KMS-11 (cell line): ENCODE data around the gene RPS6KA5.

Experiments used
- H2AFZ ChIP-seq: fragments of 200-600 bp; sonication (generic); 2 replicates; pipeline ENCODE4 v1.6.1; 2016; ENCODE audit warnings: antibody characterized with exemption, mixed run types, low read depth
- H3K27ac ChIP-seq: fragments of 200-600 bp; sonication (generic); 2 replicates; pipeline ENCODE4 v1.6.1; 2016; ENCODE audit warnings: mild to moderate bottlenecking, mixed run types
- H3K27me3 ChIP-seq: fragments of 200-600 bp; sonication (generic); 2 replicates; pipeline ENCODE4 v1.6.1; 2017; ENCODE audit warnings: mild to moderate bottlenecking, low read depth, mixed run types, moderate library complexity; ENCODE audit not compliant: insufficient read depth
- H3K36me3 ChIP-seq: fragments of 200-600 bp; sonication (generic); 2 replicates; pipeline ENCODE4 v1.6.1; 2017; ENCODE audit warnings: mild to moderate bottlenecking, mixed run types; ENCODE audit not compliant: insufficient read depth
- H3K4me1 ChIP-seq: fragments of 200-600 bp; sonication (generic); 2 replicates; pipeline ENCODE4 v1.6.1; 2016; ENCODE audit warnings: mild to moderate bottlenecking, low read depth, mixed run types; ENCODE audit not compliant: poor library complexity, severe bottlenecking
- H3K4me2 ChIP-seq: fragments of 200-600 bp; sonication (generic); 2 replicates; pipeline ENCODE4 v1.7.0; 2016; ENCODE audit warnings: mild to moderate bottlenecking, mixed run types
- H3K4me3 ChIP-seq: fragments of 200-600 bp; sonication (generic); IDR thresholded peaks from 2 replicates; pipeline ENCODE4 v1.6.1; 2017; ENCODE audit warnings: low read depth, low read length, mixed read lengths; ENCODE audit not compliant: insufficient read depth
- H3K79me2 ChIP-seq: fragments of 200-600 bp; sonication (generic); 2 replicates; pipeline ENCODE4 v1.6.1; 2016; ENCODE audit warnings: low read depth, mixed run types; ENCODE audit not compliant: insufficient read depth
- H3K9ac ChIP-seq: fragments of 200-600 bp; sonication (generic); 2 replicates; pipeline ENCODE4 v1.6.1; 2016; ENCODE audit warnings: mild to moderate bottlenecking, mixed run types
- H4K20me1 ChIP-seq: fragments of 200-600 bp; sonication (generic); 2 replicates; pipeline ENCODE4 v1.6.1; 2016; ENCODE audit warnings: mild to moderate bottlenecking, mixed run types; ENCODE audit not compliant: insufficient read depth
- TF ChIP-seq, protein P1 (sequence below): fragments of 200-600 bp; sonication (generic); conservative IDR thresholded peaks from 2 replicates; pipeline ENCODE4 v1.6.1; 2017; ENCODE audit warnings: low read depth, mild to moderate bottlenecking, antibody characterized with exemption, low read length, moderate library complexity, mixed read lengths

RPS6KA5 gene

DNA sequence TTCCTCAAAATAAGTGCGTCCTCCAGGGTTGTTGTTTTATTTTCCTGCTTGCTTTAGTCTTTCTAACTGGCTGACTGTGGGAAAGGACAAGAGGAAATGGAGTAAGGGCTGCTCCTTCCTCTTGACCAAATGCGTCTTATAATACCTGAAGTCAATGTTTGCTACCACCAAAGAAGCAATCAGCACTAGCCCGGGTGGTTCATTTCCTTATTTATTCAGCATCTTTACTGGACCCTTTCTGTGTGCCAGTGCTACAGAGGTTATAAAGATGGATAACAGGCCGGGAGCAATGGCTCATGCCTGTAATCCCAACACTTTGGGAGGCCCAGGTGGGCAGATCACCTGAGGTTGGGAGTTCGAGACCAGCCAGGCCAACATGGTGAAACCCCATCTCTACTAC, 15.1 kb upstream of the RPS6KA5 start:
- no peak overlapping the region for H3K4me3 ChIP-seq
- H3K79me2 ChIP-seq: no peaks in the 10 kb centered on the region
- TF ChIP-seq, protein P1, sequence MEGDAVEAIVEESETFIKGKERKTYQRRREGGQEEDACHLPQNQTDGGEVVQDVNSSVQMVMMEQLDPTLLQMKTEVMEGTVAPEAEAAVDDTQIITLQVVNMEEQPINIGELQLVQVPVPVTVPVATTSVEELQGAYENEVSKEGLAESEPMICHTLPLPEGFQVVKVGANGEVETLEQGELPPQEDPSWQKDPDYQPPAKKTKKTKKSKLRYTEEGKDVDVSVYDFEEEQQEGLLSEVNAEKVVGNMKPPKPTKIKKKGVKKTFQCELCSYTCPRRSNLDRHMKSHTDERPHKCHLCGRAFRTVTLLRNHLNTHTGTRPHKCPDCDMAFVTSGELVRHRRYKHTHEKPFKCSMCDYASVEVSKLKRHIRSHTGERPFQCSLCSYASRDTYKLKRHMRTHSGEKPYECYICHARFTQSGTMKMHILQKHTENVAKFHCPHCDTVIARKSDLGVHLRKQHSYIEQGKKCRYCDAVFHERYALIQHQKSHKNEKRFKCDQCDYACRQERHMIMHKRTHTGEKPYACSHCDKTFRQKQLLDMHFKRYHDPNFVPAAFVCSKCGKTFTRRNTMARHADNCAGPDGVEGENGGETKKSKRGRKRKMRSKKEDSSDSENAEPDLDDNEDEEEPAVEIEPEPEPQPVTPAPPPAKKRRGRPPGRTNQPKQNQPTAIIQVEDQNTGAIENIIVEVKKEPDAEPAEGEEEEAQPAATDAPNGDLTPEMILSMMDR: no peak
- H3K9ac ChIP-seq: no peak overlapping the region
- H3K4me1 ChIP-seq: peaks cover 22% of the 10 kb centered on the region
- no peaks in the 10 kb centered on the region for H3K27me3 ChIP-seq
- no peaks in the 10 kb centered on the region for H3K36me3 ChIP-seq
- H2AFZ ChIP-seq: no peak overlapping the region
- H4K20me1 ChIP-seq: no peaks in the 10 kb centered on the region
- H3K27ac ChIP-seq: no peak overlapping the region
- H3K4me2 ChIP-seq: no peak overlapping the region

DNA sequence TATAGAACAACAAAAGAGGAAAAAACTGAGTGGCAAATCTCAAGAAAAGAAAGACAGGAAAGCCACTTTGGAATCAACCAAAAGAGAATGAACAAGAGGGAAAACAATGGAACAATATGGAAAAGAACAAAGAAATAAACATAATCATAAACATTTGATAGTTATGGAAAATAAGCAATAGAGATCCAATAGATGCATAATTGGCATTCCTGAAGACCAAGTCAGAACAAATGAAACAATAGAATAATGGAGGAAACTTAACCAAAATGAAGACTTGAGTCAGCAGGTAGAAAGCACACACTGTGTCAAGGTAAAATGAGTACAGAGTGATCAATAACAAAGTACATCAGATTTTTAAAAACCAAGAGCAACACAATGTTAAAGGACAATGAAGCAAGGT, 10.1 kb upstream of the RPS6KA5 start:
- no peaks in the 10 kb centered on the region for H4K20me1 ChIP-seq
- TF ChIP-seq, protein P1: no peak
- no peaks in the 10 kb centered on the region for H3K36me3 ChIP-seq
- no peak overlapping the region for H3K27ac ChIP-seq
- H3K4me2 ChIP-seq: no peak overlapping the region
- no peak overlapping the region for H3K9ac ChIP-seq
- no peak overlapping the region for H2AFZ ChIP-seq
- no peaks in the 10 kb centered on the region for H3K79me2 ChIP-seq
- no peak overlapping the region for H3K4me3 ChIP-seq
- H3K4me1 ChIP-seq: peaks cover 15% of the 10 kb centered on the region
- no peaks in the 10 kb centered on the region for H3K27me3 ChIP-seq

DNA sequence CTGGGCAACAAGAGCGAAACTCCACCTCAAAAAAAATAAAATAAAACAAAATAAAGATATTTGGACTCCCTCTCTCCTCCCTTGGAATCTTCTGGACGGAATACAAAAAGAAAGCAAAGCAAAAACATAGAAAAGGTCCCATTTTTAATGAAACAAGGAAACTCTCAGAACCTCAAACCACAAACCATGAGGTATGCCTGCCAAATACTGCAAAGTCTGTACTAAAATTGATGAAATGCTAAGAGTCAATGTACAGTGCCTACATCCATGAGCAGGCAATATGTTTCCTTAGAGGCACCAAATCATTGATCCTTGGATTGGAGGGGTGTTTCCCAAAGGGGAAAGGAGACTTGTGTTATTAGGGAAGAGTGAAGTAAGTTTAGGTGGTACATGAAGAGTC, 8.2 kb upstream of the RPS6KA5 start:
- Histone ChIP-seq H3K4me1 (peaks cover 15% of the 10 kb centered on the region), H3K4me2 (peak overlapping the region; percentile 56), H3K9ac (no peak overlapping the region), H3K27me3 (no peaks in the 10 kb centered on the region), H4K20me1 (no peaks in the 10 kb centered on the region), H3K79me2 (no peaks in the 10 kb centered on the region), H2AFZ (no peak overlapping the region), H3K4me3 (no peak overlapping the region), H3K27ac (no peak overlapping the region), H3K36me3 (no peaks in the 10 kb centered on the region)
- TF ChIP-seq, protein P1: no peak

DNA sequence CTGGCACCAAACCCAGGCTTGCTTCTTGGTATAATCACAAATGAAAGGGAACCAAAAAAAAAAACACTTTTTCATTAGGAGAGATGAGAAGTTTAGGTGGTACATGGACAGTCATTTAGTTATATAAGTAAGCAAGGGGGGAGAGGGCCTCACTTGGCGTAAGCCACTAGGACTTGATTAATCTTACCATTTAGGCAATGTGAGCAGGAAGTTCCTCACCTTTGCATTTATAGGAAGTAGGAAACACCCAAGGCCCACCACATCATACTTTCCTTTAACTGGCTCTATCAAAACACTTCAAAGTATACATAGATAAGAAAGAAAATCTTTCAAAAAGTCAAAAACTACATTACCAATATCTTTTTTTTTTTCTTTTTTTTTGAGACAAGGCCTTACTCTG, 6.7 kb upstream of the RPS6KA5 start:
- Histone ChIP-seq H3K27ac (no peak overlapping the region), H3K79me2 (no peaks in the 10 kb centered on the region), H3K4me2 (no peak overlapping the region), H3K36me3 (no peaks in the 10 kb centered on the region), H3K27me3 (no peaks in the 10 kb centered on the region), H3K4me1 (peaks cover 24% of the 10 kb centered on the region), H3K4me3 (no peak overlapping the region), H3K9ac (no peak overlapping the region), H2AFZ (no peak overlapping the region), H4K20me1 (no peaks in the 10 kb centered on the region)
- TF ChIP-seq, protein P1: no peak
